Cardiac fibroblast (primary cell): ENCODE data around the gene FAM118B.
A peak's percentile ranks its signal among the peaks of the same experiment; 100 is the strongest.

ENCODE experiments used
- DNase-seq, 2 donors: peaks; one replicate each; pipeline versions ENCODE4 v3.0.0 to v3.0.0-alpha.2; 2010; ENCODE audit warnings: low read depth in 2 of 2
- H3K4me3 ChIP-seq, 2 donors: replicated peaks in 1 of 2; 1 replicate in 1 of 2; 2 replicates in 1 of 2; pipeline ENCODE4 v1.5.1; 2011; ENCODE audit warnings: low read depth in 2 of 2, low read length in 2 of 2, mild to moderate bottlenecking in 2 of 2, moderate library complexity in 1 of 2
- TF ChIP-seq, protein P1 (sequence below): IDR thresholded peaks from one replicate; pipeline ENCODE4 v1.5.1; 2011; ENCODE audit warnings: low read depth, mild to moderate bottlenecking, low read length, inconsistent platforms

The FAM118B gene

GRCh38 chr11:126284829-126285228 is 73.2 kb downstream of the FAM118B start:
- H3K4me3 ChIP-seq, result no peak overlapping the region
- TF ChIP-seq, protein P1, sequence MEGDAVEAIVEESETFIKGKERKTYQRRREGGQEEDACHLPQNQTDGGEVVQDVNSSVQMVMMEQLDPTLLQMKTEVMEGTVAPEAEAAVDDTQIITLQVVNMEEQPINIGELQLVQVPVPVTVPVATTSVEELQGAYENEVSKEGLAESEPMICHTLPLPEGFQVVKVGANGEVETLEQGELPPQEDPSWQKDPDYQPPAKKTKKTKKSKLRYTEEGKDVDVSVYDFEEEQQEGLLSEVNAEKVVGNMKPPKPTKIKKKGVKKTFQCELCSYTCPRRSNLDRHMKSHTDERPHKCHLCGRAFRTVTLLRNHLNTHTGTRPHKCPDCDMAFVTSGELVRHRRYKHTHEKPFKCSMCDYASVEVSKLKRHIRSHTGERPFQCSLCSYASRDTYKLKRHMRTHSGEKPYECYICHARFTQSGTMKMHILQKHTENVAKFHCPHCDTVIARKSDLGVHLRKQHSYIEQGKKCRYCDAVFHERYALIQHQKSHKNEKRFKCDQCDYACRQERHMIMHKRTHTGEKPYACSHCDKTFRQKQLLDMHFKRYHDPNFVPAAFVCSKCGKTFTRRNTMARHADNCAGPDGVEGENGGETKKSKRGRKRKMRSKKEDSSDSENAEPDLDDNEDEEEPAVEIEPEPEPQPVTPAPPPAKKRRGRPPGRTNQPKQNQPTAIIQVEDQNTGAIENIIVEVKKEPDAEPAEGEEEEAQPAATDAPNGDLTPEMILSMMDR, result no peak
- peak; percentile 89 to 97 for DNase-seq

DNA sequence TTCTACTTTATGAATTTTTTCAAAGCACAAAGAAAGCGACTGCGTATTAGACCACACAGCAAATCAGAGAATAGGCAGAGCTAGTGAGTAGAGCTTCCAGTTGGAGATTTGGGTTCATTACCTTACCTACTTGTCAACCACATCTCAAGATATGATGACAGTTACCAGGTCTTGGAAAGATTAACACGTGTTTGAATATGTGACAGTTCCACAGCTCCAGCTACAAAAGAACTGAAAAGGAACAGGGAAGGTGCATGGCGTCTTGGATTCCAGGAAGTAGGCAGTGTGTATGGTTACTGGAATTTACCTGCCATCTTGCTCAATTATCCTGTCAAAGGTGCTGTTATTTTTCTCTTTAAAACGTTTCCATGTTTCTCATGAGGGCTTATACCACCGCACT is 76.7 kb downstream of the FAM118B start:
- TF ChIP-seq, protein P1, result no peak
- no peak overlapping the region for H3K4me3 ChIP-seq
- DNase-seq, result no peak

DNA sequence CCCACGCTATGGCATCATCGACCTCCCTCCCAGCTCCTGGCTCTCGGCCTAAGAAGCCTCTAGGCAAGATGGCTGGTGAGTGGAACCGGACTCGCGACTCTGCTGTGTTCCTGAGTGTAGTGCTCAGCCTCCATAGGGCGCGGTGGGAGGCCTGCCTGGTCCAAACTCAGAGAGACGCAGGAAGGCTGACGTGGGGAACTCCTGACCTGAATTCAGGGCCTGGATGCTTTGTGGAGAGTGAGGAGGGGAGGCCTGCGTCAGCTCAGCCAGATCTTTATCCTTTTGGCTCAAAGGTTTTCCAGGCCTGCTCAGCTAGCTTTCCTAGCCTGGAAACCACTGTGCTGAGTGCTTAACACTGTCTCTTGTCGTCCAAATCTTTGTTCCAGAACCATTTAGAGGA is 79.3 kb downstream of the FAM118B start:
- TF ChIP-seq, protein P1, result no peak
- H3K4me3 ChIP-seq, result no peak overlapping the region
- no peak for DNase-seq

GRCh38 chr11:126293726-126294125 is 82.1 kb downstream of the FAM118B start:
- no peak for DNase-seq
- TF ChIP-seq, protein P1, result no peak

GRCh38 chr11:126297004-126297403 is 85.4 kb downstream of the FAM118B start:
- no peak for DNase-seq
- TF ChIP-seq, protein P1, result no peak
- H3K4me3 ChIP-seq, result no peak overlapping the region

More at GRCh38 chr11:126293726-126294125, 82.1 kb downstream of the FAM118B start:
- no peak overlapping the region for H3K4me3 ChIP-seq

- peak within 1 kb of the TSS; percentile 73 to 74 for H3K4me3 ChIP-seq
- TF ChIP-seq, protein P1, result no peak
- DNase-seq, result peak; percentile 90 to 93
Observed at GRCh38 chr11:126303623-126304456, 92.3 kb downstream of the FAM118B start, which contains the start of gene DCPS. DCPS (plus strand) TSS chr11:126304060; CDS start chr11:126304081, 21 bp downstream.
